Activated T-cell treated with anti-CD3 and anti-CD28 coated beads, Interleukin-2, amount 50 U/mL, for 4 hours (primary cell): Measurements from ENCODE around the gene GYG2. TPM values are rescaled to one million over a fixed set of nuclear protein-coding genes. Genes with fewer than 3 reads are reported as not detected.
A peak's percentile ranks its signal among the peaks of the same experiment; 100 is the strongest.
"Not testable (repeated sequence)": the region's sequence is repeated elsewhere in the genome, so short reads cannot be mapped to it uniquely, and the experiment has no call there.

ENCODE experiments used
- ATAC-seq, 2 donors: fragments of 200-7000 bp; cut with Tn5 transposase; one replicate each; pipeline ENCODE4 v1.10.0; 2021
- DNase-seq: peaks from one replicate; pipeline ENCODE4 v3.0.0-alpha.2; 2020
- H3K27me3 Mint-ChIP-seq: one replicate; pipeline ENCODE4 v1.8.0; 2021; ENCODE audit warnings: low read depth, mixed read lengths
- H3K36me3 Mint-ChIP-seq: one replicate; pipeline ENCODE4 v1.8.0; 2022; ENCODE audit warnings: mixed read lengths; ENCODE audit not compliant: insufficient read depth
- H3K4me1 Mint-ChIP-seq: one replicate; pipeline ENCODE4 v1.8.0; 2021; ENCODE audit warnings: low read depth, mixed read lengths
- H3K4me3 Mint-ChIP-seq: one replicate; pipeline ENCODE4 v1.8.0; 2021; ENCODE audit warnings: mild to moderate bottlenecking, moderate library complexity, mixed read lengths
- H3K9me3 Mint-ChIP-seq: one replicate; pipeline ENCODE4 v1.8.0; 2021; ENCODE audit warnings: mixed read lengths
- total RNA-seq, 3 donors: library from RNA; stranded (reverse); gene quantifications; one replicate each; pipeline ENCODE4 v1.2.1, GENCODE V29; 2021

GYG2 gene
- total RNA-seq, 3 donors from 2014 or later: not detected

DNA sequence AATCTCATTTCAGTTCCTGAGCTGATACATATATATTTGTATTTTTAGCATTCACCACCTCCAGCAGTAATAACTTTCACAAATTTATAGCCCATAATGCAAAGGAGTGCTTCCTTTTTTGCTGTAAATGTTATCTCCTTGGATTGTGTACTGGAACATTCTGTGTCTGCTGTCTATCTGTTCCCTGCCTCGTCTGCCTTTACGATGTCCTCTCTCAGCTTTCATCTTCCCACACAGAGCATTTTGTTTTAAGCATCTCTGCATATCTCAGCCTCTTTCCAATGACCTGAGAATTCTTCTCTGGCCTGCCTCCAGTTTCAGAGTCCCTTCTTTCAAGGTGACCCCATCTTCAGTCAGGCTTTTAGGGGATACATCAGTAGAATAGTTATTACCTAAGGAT, 43.1 kb downstream of the GYG2 start:
- H3K9me3 Mint-ChIP-seq: peaks cover 4% of the 10 kb centered on the region
- no peak for ATAC-seq
- no peaks in the 10 kb centered on the region for H3K4me1 Mint-ChIP-seq
- DNase-seq: no peak
- H3K36me3 Mint-ChIP-seq: no peaks in the 10 kb centered on the region
- H3K4me3 Mint-ChIP-seq: no peak overlapping the region
- H3K27me3 Mint-ChIP-seq: peaks cover 3% of the 10 kb centered on the region

DNA sequence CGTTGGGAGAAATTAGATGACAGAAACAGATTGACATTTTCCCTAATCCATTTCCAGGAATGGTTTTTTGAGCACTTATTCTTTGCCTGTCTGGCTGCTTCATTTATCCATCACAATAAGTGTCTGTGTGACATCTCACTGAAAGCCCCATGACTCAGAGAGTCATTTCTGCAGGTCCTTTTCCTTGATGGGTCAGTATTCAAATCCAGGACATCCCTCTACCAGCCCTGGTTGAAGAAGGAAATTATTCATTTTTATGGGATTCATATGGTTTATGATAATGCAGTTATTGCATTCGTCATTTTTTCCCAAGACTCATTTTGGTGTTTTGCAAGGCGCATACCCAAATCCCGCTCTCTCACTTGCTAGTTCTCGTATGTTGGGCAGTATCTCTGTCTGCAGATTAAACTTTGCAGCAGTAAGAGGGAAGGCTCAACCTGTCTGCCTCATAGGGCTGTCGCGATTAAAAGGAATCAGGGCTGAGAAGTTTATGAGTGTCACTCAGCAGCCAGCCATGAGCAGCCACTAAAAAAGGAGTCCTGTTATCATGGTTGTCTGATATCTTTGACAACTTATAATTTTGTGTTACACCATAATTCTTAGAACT, 44.0 kb downstream of the GYG2 start:
- no peak for DNase-seq
- H3K9me3 Mint-ChIP-seq: peaks cover 4% of the 10 kb centered on the region
- H3K36me3 Mint-ChIP-seq: no peaks in the 10 kb centered on the region
- no peak overlapping the region for H3K4me3 Mint-ChIP-seq
- no peak for ATAC-seq
- peaks cover 5% of the 10 kb centered on the region for H3K27me3 Mint-ChIP-seq
- no peaks in the 10 kb centered on the region for H3K4me1 Mint-ChIP-seq

DNA sequence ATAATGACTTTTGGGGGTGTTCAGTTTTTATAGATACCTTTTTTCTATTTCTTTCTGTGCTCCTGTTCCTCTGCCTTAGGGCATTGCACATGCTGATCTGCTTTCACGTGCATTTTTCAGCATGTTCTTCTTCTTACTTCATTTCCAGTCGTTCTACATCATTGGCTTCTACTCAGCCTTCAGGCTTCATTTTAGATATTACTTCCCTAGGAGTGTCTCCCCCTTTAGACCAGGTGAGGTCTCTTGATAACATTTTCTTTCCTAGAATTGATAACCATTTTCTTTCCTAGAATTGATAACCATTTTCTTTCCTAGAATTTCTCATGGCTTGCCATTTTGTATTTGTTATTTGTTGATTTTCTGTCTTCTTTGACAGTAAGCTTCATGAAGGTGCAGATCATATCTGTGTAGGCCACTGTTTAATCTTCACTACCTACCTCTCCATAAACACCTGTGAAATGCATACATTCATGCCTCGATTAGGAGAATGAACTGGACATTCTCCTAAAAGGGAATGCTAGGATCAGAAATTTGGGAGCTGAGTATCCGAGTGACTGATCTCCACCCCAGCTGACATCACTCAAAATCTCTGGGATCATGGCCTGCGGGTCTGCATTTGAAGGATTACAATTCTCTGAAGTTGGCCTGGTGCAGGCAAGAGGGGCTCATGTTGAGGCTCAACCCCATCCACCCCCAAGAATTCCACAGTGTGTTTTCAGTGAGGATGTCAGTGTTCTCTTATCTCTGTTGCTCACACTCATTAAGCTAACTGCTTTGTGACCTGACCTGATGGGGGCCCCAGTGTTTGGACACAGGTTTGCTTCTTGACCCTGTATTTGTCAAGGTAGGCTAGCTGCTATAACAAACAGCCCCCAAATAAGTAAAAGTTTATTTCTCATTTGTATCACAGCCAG, 45.7 kb downstream of the GYG2 start:
- Mint-ChIP-seq H3K4me1 (no peaks in the 10 kb centered on the region), H3K4me3 (no peak overlapping the region), H3K27me3 (peaks cover 5% of the 10 kb centered on the region), H3K36me3 (no peaks in the 10 kb centered on the region), H3K9me3 (peaks cover 4% of the 10 kb centered on the region)
- DNase-seq (no peak), ATAC-seq (no peak)

DNA sequence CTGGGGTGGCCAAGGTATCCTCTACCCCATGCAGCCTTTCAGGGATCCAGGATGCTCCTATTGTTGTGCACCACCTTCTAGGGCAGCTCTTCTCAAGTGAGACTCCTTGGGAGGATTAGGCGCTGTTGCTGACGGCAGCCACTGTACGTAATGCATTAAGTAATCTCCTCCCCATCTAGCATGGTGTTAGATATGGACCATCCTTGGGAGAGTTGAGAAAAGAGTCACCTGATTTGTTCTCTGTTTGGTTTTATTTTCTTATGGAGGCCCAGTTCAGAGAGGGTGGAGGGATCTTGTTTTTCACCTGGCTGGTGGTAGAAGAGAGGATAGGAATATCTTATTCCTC, 46.4 kb downstream of the GYG2 start:
- H3K9me3 Mint-ChIP-seq: peaks cover 4% of the 10 kb centered on the region
- DNase-seq (no peak), ATAC-seq (no peak)
- H3K27me3 Mint-ChIP-seq: peaks cover 5% of the 10 kb centered on the region
- H3K4me1 Mint-ChIP-seq: no peaks in the 10 kb centered on the region
- no peak overlapping the region for H3K4me3 Mint-ChIP-seq
- no peaks in the 10 kb centered on the region for H3K36me3 Mint-ChIP-seq

DNA sequence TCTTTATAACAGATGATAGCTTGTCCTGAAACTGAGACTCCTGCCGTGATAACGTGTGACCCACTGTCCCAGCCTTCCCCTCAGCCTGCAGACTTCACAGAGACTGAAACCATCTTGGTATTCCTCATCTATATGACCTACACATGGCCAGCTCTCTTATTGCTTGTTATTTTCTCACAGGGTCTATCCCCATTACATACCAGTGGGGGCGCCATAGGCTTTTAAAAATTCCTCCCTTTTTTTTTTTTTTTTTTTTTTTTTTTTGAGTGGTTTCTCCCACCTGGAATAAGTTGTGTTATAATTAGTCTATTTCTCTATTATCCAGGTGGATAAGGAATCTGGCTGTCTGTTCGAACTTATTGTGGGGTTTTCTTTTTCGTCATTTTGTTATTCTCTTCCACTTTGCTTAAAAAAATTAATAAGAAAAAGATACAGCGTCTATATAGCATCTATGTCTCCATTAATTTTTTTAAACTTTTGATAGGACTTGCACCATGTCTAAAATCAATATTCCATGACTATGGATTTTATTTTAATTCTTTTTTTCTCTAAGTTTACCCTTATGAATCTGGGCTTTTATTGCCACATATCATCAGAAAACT, 47.2 kb downstream of the GYG2 start:
- no peaks in the 10 kb centered on the region for H3K9me3 Mint-ChIP-seq
- H3K4me3 Mint-ChIP-seq: no peak overlapping the region
- DNase-seq (no peak), ATAC-seq (no peak)
- H3K27me3 Mint-ChIP-seq: peaks cover 5% of the 10 kb centered on the region
- H3K4me1 Mint-ChIP-seq: no peaks in the 10 kb centered on the region
- H3K36me3 Mint-ChIP-seq: no peaks in the 10 kb centered on the region

DNA sequence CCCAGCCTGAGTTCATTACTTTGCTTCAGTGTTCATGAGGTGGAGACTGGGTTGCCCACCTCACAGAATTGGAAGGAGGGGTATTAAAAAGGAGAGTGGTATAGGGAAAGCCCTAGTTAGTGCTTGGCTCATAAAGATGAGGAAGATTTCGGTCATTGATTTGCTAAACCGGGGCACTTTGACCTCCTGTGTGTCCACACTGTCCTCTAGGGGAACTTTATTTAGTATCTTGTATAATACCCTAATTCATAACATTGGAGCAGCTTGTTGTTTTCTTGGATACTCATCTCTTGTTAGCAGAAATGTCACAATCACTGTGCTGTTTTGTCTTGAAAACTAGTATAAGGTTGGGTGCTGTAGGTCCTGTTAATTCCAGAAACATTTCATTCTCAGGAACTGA, 49.8 kb downstream of the GYG2 start:
- no peak for DNase-seq
- ATAC-seq: no peak
- no peaks in the 10 kb centered on the region for H3K36me3 Mint-ChIP-seq
- no peak overlapping the region for H3K4me3 Mint-ChIP-seq
- no peaks in the 10 kb centered on the region for H3K4me1 Mint-ChIP-seq
- H3K9me3 Mint-ChIP-seq: no peaks in the 10 kb centered on the region
- H3K27me3 Mint-ChIP-seq: peaks cover 9% of the 10 kb centered on the region

DNA sequence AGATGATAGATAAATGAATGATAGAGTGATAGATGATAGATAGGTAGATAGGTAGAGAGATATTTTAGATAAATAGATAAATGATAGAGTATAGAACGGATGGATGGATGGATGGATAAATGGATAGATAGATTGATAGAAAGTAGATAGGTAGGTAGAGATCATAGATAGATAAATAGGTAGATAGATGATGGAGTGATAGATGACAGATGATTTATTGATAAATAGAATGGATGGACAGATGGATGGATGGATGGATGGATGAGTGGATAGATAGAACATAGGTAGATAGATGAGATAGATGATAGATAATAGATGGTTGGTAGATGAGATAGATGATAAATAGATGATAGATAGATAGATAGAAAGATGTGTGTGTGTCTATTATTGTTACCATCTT, 50.9 kb downstream of the GYG2 start:
- Mint-ChIP-seq H3K4me3 (no peak overlapping the region), H3K36me3 (no peaks in the 10 kb centered on the region), H3K27me3 (peaks cover 8% of the 10 kb centered on the region), H3K9me3 (no peaks in the 10 kb centered on the region), H3K4me1 (no peaks in the 10 kb centered on the region)
- ATAC-seq (no peak), DNase-seq (no peak)

DNA sequence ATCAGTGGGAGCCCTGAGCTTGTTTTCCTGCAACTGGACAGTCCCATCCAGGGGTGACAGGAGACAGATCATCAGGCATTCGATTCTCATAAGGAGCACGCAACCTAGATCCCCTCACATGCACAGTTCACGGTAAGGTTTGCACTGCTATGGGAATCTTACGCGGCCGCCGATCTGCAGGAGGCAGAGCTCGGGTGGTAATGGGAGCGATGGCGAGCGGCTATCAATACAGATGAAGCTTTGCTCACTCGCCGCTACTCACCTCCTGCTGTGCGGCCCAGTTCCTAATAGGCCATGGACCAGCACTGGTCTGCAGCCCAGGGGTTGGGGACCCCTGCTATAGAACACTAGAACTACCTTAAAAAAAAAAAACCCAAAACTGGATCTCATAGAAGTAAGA, 55.0 kb downstream of the GYG2 start:
- ATAC-seq: no peak
- Mint-ChIP-seq H3K27me3 (peaks cover 8% of the 10 kb centered on the region), H3K4me1 (peaks cover 2% of the 10 kb centered on the region), H3K36me3 (no peaks in the 10 kb centered on the region), H3K9me3 (no peaks in the 10 kb centered on the region), H3K4me3 (no peak overlapping the region)
- no peak for DNase-seq

DNA sequence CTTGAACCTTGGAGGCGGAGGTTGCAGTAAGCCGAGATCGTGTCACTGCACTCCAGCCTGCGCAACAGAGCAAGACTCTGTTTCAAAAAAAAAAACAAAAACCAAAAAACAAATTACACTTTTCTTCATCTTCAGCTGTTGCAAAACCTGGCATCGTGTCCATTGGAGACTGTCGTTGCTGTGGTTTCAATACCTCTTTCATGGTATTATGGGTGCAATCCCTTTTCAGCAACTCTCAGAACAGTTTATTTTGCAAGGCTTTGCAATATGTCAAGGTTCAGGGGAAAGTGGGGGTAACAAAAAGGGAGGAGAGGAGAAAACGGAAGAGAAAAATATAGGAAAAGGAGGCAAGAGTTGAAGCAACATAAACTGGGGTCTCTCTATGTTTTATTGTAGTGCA, 59.6 kb downstream of the GYG2 start:
- Mint-ChIP-seq H3K4me3 (no peak overlapping the region), H3K36me3 (no peaks in the 10 kb centered on the region), H3K9me3 (no peaks in the 10 kb centered on the region), H3K27me3 (peaks cover 1% of the 10 kb centered on the region), H3K4me1 (peaks cover 6% of the 10 kb centered on the region)
- DNase-seq (no peak), ATAC-seq (no peak)

DNA sequence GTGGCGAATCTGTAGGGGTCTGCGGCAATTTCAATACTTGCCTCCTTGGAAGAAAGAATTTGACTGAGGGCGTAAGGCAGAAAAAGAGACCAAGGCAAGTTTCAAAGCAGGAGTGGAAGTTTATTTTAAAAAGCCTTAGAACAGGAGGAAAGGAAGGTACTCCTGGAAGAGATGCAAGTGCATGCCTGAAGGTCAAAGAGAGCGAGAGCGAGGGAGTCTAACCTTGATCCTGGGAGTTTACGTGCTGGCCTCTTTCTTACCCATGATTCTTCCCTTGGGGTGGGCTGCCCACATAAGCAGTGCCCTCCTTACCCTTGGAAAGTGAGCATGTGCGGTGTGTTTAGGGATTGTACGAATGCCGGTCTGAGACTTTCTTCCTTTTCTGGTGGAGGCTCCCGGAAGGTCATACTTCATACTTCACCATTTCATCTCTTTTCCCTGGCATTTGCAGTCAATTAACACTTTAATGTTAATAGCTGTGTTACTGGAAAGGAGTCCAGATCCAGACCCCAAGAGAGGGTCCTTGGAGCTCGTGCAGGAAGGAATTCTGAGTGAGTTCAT, 60.4 kb downstream of the GYG2 start:
- H3K4me1 Mint-ChIP-seq: peaks cover 6% of the 10 kb centered on the region
- H3K36me3 Mint-ChIP-seq: no peaks in the 10 kb centered on the region
- H3K27me3 Mint-ChIP-seq: peaks cover 1% of the 10 kb centered on the region
- peak overlapping the region; percentile 75 for H3K4me3 Mint-ChIP-seq
- ATAC-seq (no peak), DNase-seq (no peak)
- H3K9me3 Mint-ChIP-seq: no peaks in the 10 kb centered on the region

DNA sequence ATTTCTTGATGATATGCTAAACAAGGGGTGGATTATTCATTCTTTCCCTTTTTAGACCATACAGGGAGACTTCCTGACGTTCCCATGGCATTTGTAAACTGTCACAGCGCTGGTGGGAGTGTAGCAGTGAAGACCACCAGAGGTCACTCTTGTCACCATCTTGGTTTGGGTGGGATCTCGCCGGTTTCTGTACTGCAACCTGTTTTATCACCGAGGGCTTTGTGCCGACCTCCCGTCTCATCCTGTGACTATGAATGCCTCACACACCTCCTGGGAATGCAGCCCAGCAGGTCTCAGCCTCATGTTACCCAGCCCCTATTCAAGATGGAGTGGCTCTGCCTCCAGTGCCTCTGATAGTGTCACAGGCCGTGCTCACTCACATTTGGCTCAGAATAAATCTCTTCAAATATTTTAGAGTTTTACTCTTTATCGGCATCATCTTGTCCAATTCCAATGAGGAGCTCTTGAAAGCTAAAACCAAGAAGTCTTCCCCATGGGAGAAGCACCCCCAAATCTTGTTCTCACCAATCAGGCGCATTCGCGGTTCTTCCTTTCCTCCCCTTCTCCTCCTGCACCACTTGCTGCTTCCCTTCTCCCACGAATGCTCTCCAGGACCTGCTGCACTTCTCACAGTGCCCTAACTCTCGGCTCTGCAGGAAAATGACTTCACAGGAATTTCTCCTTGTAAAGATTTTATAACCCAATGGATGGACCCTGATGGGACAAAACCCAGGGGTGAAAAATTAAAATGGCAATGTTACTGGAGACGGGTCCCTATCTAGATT, 61.2 kb downstream of the GYG2 start:
- not testable (repeated sequence) for ATAC-seq, H3K36me3 Mint-ChIP-seq, DNase-seq, H3K4me1 Mint-ChIP-seq, H3K27me3 Mint-ChIP-seq, H3K9me3 Mint-ChIP-seq
- peak overlapping the region; percentile 75 for H3K4me3 Mint-ChIP-seq

DNA sequence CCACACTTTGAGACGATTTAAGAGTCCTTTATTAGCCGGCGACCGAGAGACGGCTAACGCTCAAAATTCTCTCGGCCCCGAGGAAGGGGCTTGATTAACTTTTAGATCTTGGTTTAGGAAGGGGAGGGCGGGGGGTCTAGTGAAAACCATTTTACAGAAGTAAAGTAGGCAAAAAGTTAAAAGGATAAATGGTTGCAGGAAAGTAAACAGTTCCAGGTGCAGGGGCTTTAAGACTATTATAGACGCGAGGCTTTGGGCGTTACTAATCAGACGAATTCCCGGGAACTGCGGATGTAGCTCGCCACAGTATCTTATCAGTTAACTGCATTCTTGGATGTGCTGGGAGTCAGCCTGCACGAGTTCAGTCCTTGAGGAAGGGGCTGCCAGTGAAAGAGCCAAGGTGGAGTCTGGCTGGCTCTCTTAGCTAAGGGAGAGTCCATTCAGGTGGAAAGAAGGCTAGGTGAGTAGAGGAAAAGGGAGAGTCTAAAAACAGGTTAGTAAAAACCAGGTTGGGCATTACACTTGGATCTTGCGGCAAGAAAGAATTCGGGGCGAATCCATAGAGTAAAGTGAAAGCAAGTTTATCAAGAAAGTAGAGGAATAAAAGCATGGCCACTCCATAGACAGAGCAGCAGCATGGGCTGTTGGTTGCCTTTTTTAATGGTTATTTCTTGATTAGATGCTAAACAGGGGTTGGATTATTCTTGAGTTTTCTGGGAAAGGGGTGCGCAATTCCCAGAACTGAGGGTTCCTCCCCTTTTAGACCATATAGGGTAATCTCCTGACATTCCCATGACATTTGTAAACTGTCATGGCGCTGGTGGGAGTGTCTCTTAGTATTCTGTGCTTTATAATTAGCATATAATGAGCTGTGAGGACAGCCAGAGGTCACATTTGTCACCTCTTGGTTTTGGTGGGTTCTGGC, 62.1 kb downstream of the GYG2 start:
- not testable (repeated sequence) for H3K9me3 Mint-ChIP-seq, H3K27me3 Mint-ChIP-seq, DNase-seq, ATAC-seq, H3K36me3 Mint-ChIP-seq, H3K4me3 Mint-ChIP-seq, H3K4me1 Mint-ChIP-seq

DNA sequence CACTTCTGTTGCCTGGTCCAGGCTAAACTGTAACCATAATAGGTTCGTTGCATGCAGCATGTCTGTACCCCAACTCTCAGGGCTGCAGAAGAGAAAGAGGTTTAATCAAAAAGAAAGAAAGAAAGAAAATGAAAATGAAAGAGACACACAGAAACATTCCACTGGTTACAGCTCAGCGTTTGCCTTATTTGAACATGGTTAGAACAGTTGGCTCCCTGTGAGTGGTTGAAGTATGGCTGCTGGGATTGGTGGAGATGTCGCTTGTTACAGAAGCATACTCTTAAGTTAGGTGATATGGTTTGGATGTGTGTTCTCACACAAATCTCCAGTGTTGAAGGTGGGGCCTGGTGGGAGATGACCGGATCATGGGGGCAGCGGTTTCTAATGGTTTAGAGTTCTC, 64.1 kb downstream of the GYG2 start:
- no peak for ATAC-seq
- Mint-ChIP-seq H3K4me1 (peaks cover 7% of the 10 kb centered on the region), H3K36me3 (no peaks in the 10 kb centered on the region), H3K9me3 (no peaks in the 10 kb centered on the region), H3K4me3 (no peak overlapping the region), H3K27me3 (peaks cover 1% of the 10 kb centered on the region)
- no peak for DNase-seq
